Smooth muscle cell (in vitro differentiated cells): Measurements from ENCODE around the gene CDPF1. TPM values are rescaled to one million over a fixed set of nuclear protein-coding genes. Genes with fewer than 3 reads are reported as not detected.

ENCODE experiments used
- DNase-seq: peaks from one replicate; lab custom pipeline; 2025; ENCODE audit not compliant: unreplicated experiment; lab: John Stamatoyannopoulos, UW
- H2AFZ ChIP-seq: fragments of 200-600 bp; sonication (generic); 2 replicates; pipeline ENCODE4 v1.6.0; 2016; ENCODE audit warnings: antibody characterized with exemption, low read depth, mild to moderate bottlenecking
- H3F3A ChIP-seq: fragments of 200-600 bp; sonication (generic); 2 replicates; pipeline ENCODE4 v1.6.0; 2017; ENCODE audit warnings: antibody characterized with exemption, low read depth
- H3K27ac ChIP-seq: fragments of 200-600 bp; sonication (generic); 2 replicates; pipeline ENCODE4 v1.5.1; 2016; ENCODE audit warnings: low read depth, mild to moderate bottlenecking
- H3K27me3 ChIP-seq: fragments of 200-600 bp; sonication (generic); 2 replicates; pipeline ENCODE4 v1.6.1; 2016; ENCODE audit warnings: low read depth, mild to moderate bottlenecking
- H3K36me3 ChIP-seq: fragments of 200-600 bp; sonication (generic); 2 replicates; pipeline ENCODE4 v1.5.1; 2016; ENCODE audit warnings: low read depth
- H3K4me1 ChIP-seq: fragments of 200-600 bp; sonication (generic); 2 replicates; pipeline ENCODE4 v1.5.1; 2016; ENCODE audit warnings: low read depth
- H3K4me2 ChIP-seq: fragments of 200-600 bp; sonication (generic); 2 replicates; pipeline ENCODE4 v1.6.0; 2016; ENCODE audit warnings: mild to moderate bottlenecking
- H3K4me3 ChIP-seq: fragments of 200-600 bp; sonication (generic); 2 replicates; pipeline ENCODE4 v1.5.1; 2016; ENCODE audit warnings: mild to moderate bottlenecking
- H3K79me2 ChIP-seq: fragments of 200-600 bp; sonication (generic); 2 replicates; pipeline ENCODE4 v1.6.0; 2016; ENCODE audit warnings: low read depth, mild to moderate bottlenecking
- H3K9ac ChIP-seq: fragments of 200-600 bp; sonication (generic); 2 replicates; pipeline ENCODE4 v1.6.0; 2016; ENCODE audit warnings: low read depth
- H3K9me3 ChIP-seq: fragments of 200-600 bp; sonication (generic); replicated peaks from 2 replicates; pipeline ENCODE4 v1.5.1; 2016; ENCODE audit warnings: low read depth
- H4K20me1 ChIP-seq: fragments of 200-600 bp; sonication (generic); 2 replicates; pipeline ENCODE4 v1.6.0; 2016; ENCODE audit warnings: low read depth
- WGBS: methylation state at CpG from one replicate; pipeline ENCODE4 v1.1.7; 2016; ENCODE audit warnings: low lambda C conversion rate; 5-methylcytosine and 5-hydroxymethylcytosine counted together
- polyA plus RNA-seq: library from polyadenylated mRNA; unstranded; fragments of >200 nt; fragmentation: Nextera tagmentation; extraction: Ambion mirVana; gene quantifications from 2 replicates; pipeline ENCODE4 v1.2.1, GENCODE V29; 2016
- total RNA-seq: library from RNA; depleted of rRNA; stranded (reverse); fragments of >200 nt; gene quantifications from 2 replicates; pipeline ENCODE4 v1.2.3, GENCODE V29; 2014
- TF ChIP-seq, protein P1 (sequence below): fragments of 200-600 bp; sonication (generic); IDR thresholded peaks from 2 replicates; pipeline ENCODE4 v1.5.1; 2017; ENCODE audit warnings: borderline replicate concordance, mild to moderate bottlenecking, antibody characterized with exemption; ENCODE audit not compliant: insufficient read depth, poor library complexity, severe bottlenecking

CDPF1 gene
- total and polyA plus RNA-seq, 2 experiments from 2014 or later, result 9.6 to 11.6 TPM

DNA sequence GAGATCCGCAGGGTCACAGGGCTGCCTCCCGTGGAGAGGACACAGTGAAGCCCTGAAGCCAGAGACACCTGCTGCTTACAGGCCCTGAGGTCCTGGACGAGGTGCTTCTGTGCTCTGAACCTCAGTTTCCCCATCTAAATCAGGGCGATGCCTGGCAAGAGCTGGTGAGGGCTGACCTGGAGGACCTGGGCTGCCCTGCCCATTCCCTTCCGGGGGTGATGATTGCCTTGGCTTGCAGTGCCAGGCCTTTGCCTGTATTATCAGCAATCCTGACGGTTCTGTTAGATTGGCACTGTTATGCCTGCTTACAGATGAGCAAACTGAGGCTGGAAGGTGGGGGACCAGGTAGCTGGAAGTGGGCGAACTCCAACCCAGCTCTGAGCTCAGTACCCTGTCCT lies 38.8 kb upstream of the CDPF1 start:
- no peaks in the 10 kb centered on the region for H3K36me3 ChIP-seq
- 94% methylated on average over 7 of the region's 7 CpGs for WGBS
- no peaks in the 10 kb centered on the region for H4K20me1 ChIP-seq
- H3K27me3 ChIP-seq, result no peaks in the 10 kb centered on the region
- H3K9me3 ChIP-seq, result no peaks in the 10 kb centered on the region
- H3K4me1 ChIP-seq, result no peaks in the 10 kb centered on the region
- no peaks in the 10 kb centered on the region for H3K79me2 ChIP-seq
- H3K27ac ChIP-seq, result no peak overlapping the region
- H2AFZ ChIP-seq, result no peak overlapping the region
- DNase-seq, result no peak
- H3F3A ChIP-seq, result no peaks in the 10 kb centered on the region
- no peak overlapping the region for H3K4me3 ChIP-seq
- no peak overlapping the region for H3K4me2 ChIP-seq
- H3K9ac ChIP-seq, result no peak overlapping the region
- TF ChIP-seq, protein P1, sequence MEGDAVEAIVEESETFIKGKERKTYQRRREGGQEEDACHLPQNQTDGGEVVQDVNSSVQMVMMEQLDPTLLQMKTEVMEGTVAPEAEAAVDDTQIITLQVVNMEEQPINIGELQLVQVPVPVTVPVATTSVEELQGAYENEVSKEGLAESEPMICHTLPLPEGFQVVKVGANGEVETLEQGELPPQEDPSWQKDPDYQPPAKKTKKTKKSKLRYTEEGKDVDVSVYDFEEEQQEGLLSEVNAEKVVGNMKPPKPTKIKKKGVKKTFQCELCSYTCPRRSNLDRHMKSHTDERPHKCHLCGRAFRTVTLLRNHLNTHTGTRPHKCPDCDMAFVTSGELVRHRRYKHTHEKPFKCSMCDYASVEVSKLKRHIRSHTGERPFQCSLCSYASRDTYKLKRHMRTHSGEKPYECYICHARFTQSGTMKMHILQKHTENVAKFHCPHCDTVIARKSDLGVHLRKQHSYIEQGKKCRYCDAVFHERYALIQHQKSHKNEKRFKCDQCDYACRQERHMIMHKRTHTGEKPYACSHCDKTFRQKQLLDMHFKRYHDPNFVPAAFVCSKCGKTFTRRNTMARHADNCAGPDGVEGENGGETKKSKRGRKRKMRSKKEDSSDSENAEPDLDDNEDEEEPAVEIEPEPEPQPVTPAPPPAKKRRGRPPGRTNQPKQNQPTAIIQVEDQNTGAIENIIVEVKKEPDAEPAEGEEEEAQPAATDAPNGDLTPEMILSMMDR, result no peak

DNA sequence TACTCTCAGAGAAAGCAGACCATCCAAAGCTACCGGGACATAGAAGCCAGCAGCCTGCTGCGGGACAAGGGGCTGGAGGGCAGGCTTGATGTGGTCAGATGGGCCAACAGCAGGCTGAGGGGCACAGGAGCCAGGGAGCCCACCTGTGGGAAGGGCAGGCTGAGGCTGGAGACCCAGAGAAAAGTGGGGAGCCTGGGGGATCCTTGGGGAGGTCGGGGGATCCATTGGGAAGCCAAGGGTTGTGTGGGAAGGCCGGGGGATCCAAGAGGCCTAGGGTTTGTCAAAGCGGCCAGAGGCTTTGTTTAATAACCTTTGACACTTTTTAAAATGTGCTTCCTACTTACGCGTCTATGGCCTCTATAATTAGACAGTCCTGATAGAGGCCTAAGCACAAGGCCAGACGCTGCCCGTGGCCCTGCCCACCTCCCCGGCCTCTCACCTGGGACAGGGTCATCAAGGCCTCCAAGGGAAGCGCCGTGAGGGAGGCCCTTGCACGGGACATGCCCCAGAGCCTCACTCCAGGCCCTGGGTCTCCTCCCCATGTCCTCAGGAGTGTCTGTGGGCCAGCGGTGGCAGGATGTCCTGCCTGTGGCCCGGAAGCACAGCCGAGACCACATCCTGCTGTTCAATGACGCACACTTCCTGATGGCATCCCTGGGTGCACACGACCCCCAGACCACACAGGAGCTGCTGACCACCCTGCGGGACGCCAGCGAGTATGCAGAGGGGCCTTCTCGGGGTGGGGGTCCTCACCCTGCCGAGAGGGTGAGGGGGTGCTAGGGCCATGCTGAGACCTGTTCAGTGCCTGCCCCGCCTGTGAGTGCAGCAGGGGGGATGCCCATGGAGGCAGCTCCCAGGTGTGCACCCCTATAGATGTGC lies 38.0 kb upstream of the CDPF1 start:
- TF ChIP-seq, protein P1, result no peak
- H3F3A ChIP-seq, result no peaks in the 10 kb centered on the region
- H3K27ac ChIP-seq, result no peak overlapping the region
- H4K20me1 ChIP-seq, result no peaks in the 10 kb centered on the region
- no peak overlapping the region for H2AFZ ChIP-seq
- no peaks in the 10 kb centered on the region for H3K27me3 ChIP-seq
- no peaks in the 10 kb centered on the region for H3K79me2 ChIP-seq
- DNase-seq, result no peak
- H3K4me1 ChIP-seq, result no peaks in the 10 kb centered on the region
- 92% methylated on average over 23 of the region's 24 CpGs for WGBS
- H3K4me3 ChIP-seq, result no peak overlapping the region
- no peak overlapping the region for H3K9ac ChIP-seq
- no peaks in the 10 kb centered on the region for H3K36me3 ChIP-seq
- H3K4me2 ChIP-seq, result no peak overlapping the region
- no peaks in the 10 kb centered on the region for H3K9me3 ChIP-seq

DNA sequence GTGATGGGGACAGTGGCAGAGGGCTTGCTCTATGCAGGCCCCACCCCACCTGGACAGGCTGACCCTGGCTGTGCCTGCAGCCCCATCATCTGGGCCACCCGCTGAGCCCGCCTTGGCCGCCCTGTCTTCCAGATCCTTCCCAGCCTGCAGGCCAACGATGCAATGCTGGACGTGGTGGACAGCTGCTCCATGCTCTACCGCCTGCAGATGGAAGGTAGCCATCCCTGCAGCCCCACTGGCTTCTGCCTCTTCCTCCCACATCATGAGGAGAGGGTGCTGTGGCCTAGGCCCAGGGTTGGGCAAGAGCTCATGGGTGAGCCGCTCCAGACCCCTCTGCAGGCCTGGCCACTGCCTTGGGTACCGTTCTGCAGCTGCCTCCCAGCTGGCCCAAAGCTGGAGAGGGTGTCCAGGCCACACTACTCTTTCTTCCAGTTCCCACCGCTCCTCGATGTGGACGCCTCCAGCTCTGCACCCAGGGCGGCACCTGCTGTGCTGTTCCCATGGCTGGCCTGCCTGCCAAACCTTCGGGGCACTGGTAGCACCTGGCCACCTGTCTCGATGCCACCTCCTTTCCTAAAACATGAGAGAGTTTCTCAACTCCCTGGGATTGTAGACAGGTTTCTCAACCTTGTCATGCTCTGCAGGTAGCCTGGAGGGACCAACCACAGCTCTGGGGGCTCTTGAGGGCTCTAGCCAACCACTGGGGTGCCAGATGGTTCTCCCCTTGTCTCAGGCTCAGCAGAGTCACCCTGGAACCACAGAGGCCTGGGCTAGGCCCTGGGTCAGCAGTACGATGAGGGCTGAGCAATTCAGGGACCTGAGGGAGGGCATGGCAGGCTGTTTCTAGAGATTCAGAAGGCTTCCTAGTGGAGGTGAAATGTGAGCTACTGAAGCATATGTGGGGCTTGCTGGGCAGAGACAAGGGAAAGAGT lies 37.1 kb upstream of the CDPF1 start:
- Histone ChIP-seq H3K27me3 (no peaks in the 10 kb centered on the region), H3K9ac (no peak overlapping the region), H3K36me3 (no peaks in the 10 kb centered on the region), H2AFZ (no peak overlapping the region), H3K9me3 (no peaks in the 10 kb centered on the region), H3K4me2 (no peak overlapping the region), H3K4me1 (no peaks in the 10 kb centered on the region), H3K27ac (no peak overlapping the region), H3K4me3 (no peak overlapping the region), H3K79me2 (no peaks in the 10 kb centered on the region), H4K20me1 (no peaks in the 10 kb centered on the region), H3F3A (no peaks in the 10 kb centered on the region)
- no peak for DNase-seq
- TF ChIP-seq, protein P1, result no peak
- WGBS, result 96% methylated on average over 15 of the region's 15 CpGs
